ENCODE data around the gene ABCD1.

- TF ChIP-seq CTCF (IDR thresholded peaks at IDR 0.05 in 4 of 5, conservative IDR thresholded peaks at IDR 0.05 in 1 of 5): no peak
- no peak for TF ChIP-seq POLR2A (IDR thresholded peaks at IDR 0.05)
These were observed 38.8 kb downstream of the ABCD1 start for GRCh38 chrX:153763298-153763932.
